ENCODE data around the gene DCDC2C. TPM values are rescaled to one million over a fixed set of nuclear protein-coding genes. Genes with fewer than 3 reads are reported as not detected.

DCDC2C gene
- total RNA-seq, 1 experiment from 2014 or later, result not detected

DNA sequence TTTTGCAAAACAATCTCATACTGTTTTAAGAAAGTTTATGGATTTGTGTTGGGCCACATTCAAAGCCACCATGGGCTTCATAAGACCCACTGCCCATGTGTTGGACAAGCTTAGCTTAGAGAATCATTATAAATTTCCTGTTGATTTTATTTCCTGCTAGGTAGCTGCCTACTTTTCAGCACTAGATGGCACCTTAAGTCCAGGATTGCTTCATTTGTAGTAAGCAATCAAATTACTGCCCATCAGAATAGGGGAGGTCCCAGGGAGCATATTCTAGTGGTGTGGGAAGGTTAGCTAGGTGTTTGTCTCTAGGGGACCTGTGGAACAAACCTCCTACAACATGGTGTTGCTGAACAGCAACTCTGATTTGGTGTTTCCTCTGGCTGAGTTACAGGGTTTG is 11.0 kb upstream of the DCDC2C start:
- no peaks in the 10 kb centered on the region for H3K9me3 ChIP-seq (ENCODE audit: insufficient read depth, low read depth)
- TF ChIP-seq EZH2 (IDR thresholded peaks at IDR 0.05; ENCODE audit: low read depth), result no peak
- TF ChIP-seq, protein P1, sequence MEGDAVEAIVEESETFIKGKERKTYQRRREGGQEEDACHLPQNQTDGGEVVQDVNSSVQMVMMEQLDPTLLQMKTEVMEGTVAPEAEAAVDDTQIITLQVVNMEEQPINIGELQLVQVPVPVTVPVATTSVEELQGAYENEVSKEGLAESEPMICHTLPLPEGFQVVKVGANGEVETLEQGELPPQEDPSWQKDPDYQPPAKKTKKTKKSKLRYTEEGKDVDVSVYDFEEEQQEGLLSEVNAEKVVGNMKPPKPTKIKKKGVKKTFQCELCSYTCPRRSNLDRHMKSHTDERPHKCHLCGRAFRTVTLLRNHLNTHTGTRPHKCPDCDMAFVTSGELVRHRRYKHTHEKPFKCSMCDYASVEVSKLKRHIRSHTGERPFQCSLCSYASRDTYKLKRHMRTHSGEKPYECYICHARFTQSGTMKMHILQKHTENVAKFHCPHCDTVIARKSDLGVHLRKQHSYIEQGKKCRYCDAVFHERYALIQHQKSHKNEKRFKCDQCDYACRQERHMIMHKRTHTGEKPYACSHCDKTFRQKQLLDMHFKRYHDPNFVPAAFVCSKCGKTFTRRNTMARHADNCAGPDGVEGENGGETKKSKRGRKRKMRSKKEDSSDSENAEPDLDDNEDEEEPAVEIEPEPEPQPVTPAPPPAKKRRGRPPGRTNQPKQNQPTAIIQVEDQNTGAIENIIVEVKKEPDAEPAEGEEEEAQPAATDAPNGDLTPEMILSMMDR (conservative IDR thresholded peaks at IDR 0.05), result peak; percentile 70
- no peaks in the 10 kb centered on the region for H3K36me3 ChIP-seq (ENCODE audit: low read depth)
- H4K20me1 ChIP-seq (ENCODE audit: insufficient read depth), result no peaks in the 10 kb centered on the region; the same call in 1 of the 2 replicates
- no peaks in the 10 kb centered on the region for H3K79me2 ChIP-seq (ENCODE audit: low read depth)
- ChIA-PET POLR2A (ENCODE audit: unreplicated experiment) (no interaction called here), CTCF (no interaction called here)
- H3K27me3 ChIP-seq (ENCODE audit: insufficient read depth, low read depth), result peaks cover 48% of the 10 kb centered on the region
- BruUV-seq (replicated peaks), result no TSS peak
- no peak overlapping the region for H3K27ac ChIP-seq
- H3K9me2 ChIP-seq (ENCODE audit: insufficient read depth), result no peaks in the 10 kb centered on the region
- H2AFZ ChIP-seq, result no peak overlapping the region
- no peak for DNase-seq
- no peak overlapping the region for H3K4me3 ChIP-seq
- no peaks in the 10 kb centered on the region for H3F3A ChIP-seq (ENCODE audit: insufficient read depth, low read depth)
- intact Hi-C loops (cut with micrococcal nuclease; ENCODE audit: unreplicated experiment), result no loop called here
- H3K4me2 ChIP-seq, result no peak overlapping the region
- H3K4me1 ChIP-seq (replicated peaks; ENCODE audit: insufficient read depth), result no peaks in the 10 kb centered on the region

DNA sequence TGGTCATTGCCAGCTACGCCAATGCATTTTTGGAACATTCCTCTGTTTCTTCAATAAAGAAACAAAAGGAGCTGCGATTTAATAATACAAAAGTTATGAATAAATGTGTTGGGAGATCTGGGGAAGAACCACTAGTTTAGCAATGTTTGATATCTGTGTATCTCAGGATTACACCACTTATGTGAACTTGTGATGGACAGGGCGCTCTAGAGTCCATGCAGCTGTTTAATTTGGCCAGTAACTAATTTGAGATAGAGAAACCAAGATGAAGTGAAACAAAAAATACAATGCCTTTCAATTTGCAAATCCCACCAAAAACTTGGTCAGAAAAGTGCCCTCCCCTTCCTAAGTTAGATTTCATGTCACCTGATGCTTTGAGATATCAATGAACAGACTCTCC is 6.8 kb upstream of the DCDC2C start:
- Histone ChIP-seq H3F3A (ENCODE audit: insufficient read depth, low read depth) (no peaks in the 10 kb centered on the region), H4K20me1 (ENCODE audit: insufficient read depth) (no peaks in the 10 kb centered on the region; the same call in 1 of the 2 replicates), H3K9me3 (ENCODE audit: insufficient read depth, low read depth) (no peaks in the 10 kb centered on the region), H3K27me3 (ENCODE audit: insufficient read depth, low read depth) (peaks cover 87% of the 10 kb centered on the region), H2AFZ (no peak overlapping the region), H3K27ac (no peak overlapping the region), H3K79me2 (ENCODE audit: low read depth) (no peaks in the 10 kb centered on the region), H3K4me2 (no peak overlapping the region), H3K36me3 (ENCODE audit: low read depth) (no peaks in the 10 kb centered on the region), H3K4me1 (replicated peaks; ENCODE audit: insufficient read depth) (no peaks in the 10 kb centered on the region), H3K4me3 (no peak overlapping the region), H3K9me2 (ENCODE audit: insufficient read depth) (no peaks in the 10 kb centered on the region)
- DNase-seq, result no peak
- BruUV-seq (replicated peaks), result no TSS peak
- POLR2A ChIA-PET (ENCODE audit: unreplicated experiment), result no interaction called here
- CTCF ChIA-PET, result no interaction called here
- TF ChIP-seq EZH2 (IDR thresholded peaks at IDR 0.05; ENCODE audit: low read depth), result no peak
- intact Hi-C loops (cut with micrococcal nuclease; ENCODE audit: unreplicated experiment), result no loop called here

GRCh38 chr2:3701071-3701470 is 2.3 kb upstream of the DCDC2C start:
- no peaks in the 10 kb centered on the region for H3K4me1 ChIP-seq (replicated peaks; ENCODE audit: insufficient read depth)
- H4K20me1 ChIP-seq (ENCODE audit: insufficient read depth), result no peaks in the 10 kb centered on the region
- no peak for DNase-seq
- H3K9me3 ChIP-seq (ENCODE audit: insufficient read depth, low read depth), result no peaks in the 10 kb centered on the region
- no peaks in the 10 kb centered on the region for H3F3A ChIP-seq (ENCODE audit: insufficient read depth, low read depth)
- H3K27ac ChIP-seq, result no peak overlapping the region
- ChIA-PET POLR2A (ENCODE audit: unreplicated experiment) (no interaction called here), CTCF (no interaction called here)
- no peaks in the 10 kb centered on the region for H3K9me2 ChIP-seq (ENCODE audit: insufficient read depth)
- H3K4me3 ChIP-seq, result no peak overlapping the region
- no peaks in the 10 kb centered on the region for H3K79me2 ChIP-seq (ENCODE audit: low read depth)
- no TSS peak for BruUV-seq (replicated peaks)
- H2AFZ ChIP-seq, result no peak overlapping the region
- peaks cover 79% of the 10 kb centered on the region for H3K27me3 ChIP-seq (ENCODE audit: insufficient read depth, low read depth)
- TF ChIP-seq EZH2 (IDR thresholded peaks at IDR 0.05; ENCODE audit: low read depth), result no peak
- TF ChIP-seq, protein P1 (conservative IDR thresholded peaks at IDR 0.05), result no peak
- H3K4me2 ChIP-seq, result no peak overlapping the region
- no peaks in the 10 kb centered on the region for H3K36me3 ChIP-seq (ENCODE audit: low read depth)
- intact Hi-C loops (cut with micrococcal nuclease; ENCODE audit: unreplicated experiment), result no loop called here

DNA sequence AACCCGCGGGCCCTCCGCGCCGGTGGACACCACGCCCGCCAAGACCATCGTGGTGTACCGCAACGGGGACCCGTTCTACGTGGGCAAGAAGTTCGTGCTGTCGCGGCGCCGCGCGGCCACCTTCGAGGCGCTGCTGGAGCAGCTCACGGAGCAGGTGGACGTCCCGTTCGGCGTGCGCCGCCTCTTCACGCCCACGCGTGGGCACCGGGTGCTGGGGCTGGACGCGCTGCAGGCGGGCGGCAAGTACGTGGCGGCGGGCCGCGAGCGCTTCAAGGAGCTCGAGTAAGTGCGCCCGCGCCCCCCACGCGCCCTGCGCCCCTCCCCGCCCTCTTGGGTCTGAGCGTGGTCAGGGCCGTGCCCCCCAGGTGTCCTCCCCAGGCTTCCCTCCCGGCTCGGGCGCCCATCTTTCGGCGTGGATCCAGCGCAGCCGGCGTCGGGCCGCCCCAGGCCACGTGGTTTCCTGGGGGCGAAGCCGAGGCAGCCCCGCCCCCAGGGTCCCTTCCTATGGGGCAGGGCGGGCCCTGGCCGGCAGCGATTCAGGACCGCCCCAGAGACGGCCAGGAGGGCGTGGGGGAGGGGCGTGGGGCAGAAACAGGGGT is 481 bp downstream of the DCDC2C start:
- no TSS peak for BruUV-seq (replicated peaks)
- Histone ChIP-seq H4K20me1 (ENCODE audit: insufficient read depth) (no peaks in the 10 kb centered on the region), H3K36me3 (ENCODE audit: low read depth) (no peaks in the 10 kb centered on the region), H3K4me1 (replicated peaks; ENCODE audit: insufficient read depth) (no peaks in the 10 kb centered on the region), H3K9me3 (ENCODE audit: insufficient read depth, low read depth) (no peaks in the 10 kb centered on the region), H3K4me2 (no peak overlapping the region), H3K27ac (no peak overlapping the region), H3K79me2 (ENCODE audit: low read depth) (no peaks in the 10 kb centered on the region), H3F3A (ENCODE audit: insufficient read depth, low read depth) (no peaks in the 10 kb centered on the region), H2AFZ (no peak overlapping the region), H3K4me3 (no peak overlapping the region), H3K27me3 (ENCODE audit: insufficient read depth, low read depth) (peaks cover 79% of the 10 kb centered on the region), H3K9me2 (ENCODE audit: insufficient read depth) (no peaks in the 10 kb centered on the region)
- CTCF ChIA-PET, result no interaction called here
- POLR2A ChIA-PET (ENCODE audit: unreplicated experiment), result no interaction called here
- DNase-seq, result no peak
- no peak for TF ChIP-seq EZH2 (IDR thresholded peaks at IDR 0.05; ENCODE audit: low read depth)
- TF ChIP-seq, protein P1 (conservative IDR thresholded peaks at IDR 0.05), result no peak
- intact Hi-C loops (cut with micrococcal nuclease; ENCODE audit: unreplicated experiment), result no loop called here

Data from PC-9 (cell line).